ENCODE data around the gene HMX3.
A peak's percentile ranks its signal among the peaks of the same experiment; 100 is the strongest.

Gene HMX3

DNA sequence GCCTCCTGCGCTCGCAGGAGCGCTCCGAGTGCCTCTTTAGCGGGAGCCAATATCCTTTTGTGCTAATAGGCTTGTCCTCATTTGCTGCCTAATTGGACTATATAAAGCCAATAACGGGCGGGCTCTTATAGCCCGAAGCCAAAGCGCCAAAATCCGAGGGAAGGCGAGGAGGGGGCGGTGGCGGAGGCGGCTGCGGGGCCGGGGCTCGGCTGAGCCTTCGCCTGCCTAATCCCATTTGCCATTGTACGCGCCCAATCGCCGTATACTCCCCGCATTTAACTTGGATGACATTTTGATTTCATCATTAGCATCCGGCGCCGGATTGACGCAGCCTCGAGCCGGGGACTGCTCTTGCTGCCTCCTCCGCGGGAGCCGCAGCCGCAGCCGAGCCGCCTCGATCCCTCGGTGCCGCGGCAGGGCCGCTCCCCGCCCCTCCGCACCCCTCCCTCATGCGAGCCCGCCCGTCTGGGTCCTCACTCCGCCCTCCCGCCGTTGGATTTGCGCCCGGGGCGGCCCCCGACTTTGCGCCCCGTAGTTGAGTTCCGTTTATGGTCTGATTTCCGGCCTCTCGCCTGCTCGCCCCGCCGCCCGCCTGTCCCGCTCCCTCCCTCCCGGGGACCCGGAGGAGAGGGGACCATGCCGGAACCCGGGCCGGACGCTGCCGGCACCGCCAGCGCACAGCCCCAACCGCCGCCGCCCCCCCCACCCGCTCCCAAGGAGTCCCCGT is at the start of gene HMX3:
HMX3 (plus strand) TSS at position 556 of the 727 bp plus-strand sequence; CDS start at position 637, 81 bp downstream.
- peak; percentile 98 for DNase-seq

DNA sequence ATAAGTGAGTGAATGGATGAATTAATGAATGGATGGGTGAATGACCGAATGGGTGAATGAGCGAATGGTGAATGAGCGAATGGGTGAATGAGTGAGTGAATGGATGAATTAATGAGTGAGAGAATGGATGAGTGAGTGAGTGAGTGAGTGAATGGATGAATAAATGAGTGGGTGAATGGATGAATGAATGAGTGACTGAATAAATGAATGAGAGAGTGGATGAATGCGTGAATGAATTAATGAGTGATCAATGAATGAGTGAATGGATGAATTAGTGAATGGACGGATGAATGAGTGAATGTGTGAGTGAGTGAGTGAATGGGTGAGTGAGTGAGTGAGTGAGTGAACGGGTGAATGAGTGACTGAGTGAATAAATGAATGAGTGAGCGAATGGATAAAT is 49.5 kb upstream of the HMX3 start:
- DNase-seq: no peak

DNA sequence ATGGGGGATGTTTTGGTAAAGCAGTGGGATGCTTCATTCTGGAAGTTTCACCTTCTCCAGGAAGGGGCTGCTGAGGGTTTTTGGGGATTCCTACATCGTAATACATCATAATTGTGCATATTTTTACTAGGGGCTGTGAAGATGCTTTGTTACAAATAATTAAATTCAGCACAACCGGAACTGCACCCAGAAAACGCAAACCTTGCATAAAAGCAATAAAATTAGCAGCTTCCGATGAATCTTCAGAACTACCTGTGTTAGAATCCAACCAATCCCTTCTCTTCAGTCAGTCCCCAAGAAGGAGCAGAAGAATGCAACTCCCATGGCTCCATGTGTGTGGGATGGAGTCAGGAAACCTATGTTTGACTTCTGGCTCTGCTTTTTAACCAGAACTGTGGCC is 48.4 kb upstream of the HMX3 start:
- DNase-seq: no peak

DNA sequence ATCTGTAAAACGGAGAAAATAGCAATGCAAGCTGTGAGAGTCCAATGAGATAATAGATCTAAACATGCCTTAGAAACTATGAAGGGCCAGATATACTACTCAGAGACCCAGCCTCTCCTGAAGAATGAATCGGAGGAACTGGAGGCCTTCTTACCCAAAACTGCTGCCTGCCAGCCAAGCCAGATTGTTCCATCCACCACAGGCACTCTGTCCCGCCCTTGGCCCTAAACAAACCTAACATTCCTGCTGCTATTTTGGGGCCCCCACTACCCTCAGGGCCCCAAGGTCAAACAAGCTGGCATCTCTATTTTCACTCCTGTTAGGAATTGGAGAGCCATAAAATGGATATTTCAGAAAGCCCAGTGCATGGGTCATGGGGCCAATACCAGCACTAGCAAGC is 48.0 kb upstream of the HMX3 start:
- no peak for DNase-seq

DNA sequence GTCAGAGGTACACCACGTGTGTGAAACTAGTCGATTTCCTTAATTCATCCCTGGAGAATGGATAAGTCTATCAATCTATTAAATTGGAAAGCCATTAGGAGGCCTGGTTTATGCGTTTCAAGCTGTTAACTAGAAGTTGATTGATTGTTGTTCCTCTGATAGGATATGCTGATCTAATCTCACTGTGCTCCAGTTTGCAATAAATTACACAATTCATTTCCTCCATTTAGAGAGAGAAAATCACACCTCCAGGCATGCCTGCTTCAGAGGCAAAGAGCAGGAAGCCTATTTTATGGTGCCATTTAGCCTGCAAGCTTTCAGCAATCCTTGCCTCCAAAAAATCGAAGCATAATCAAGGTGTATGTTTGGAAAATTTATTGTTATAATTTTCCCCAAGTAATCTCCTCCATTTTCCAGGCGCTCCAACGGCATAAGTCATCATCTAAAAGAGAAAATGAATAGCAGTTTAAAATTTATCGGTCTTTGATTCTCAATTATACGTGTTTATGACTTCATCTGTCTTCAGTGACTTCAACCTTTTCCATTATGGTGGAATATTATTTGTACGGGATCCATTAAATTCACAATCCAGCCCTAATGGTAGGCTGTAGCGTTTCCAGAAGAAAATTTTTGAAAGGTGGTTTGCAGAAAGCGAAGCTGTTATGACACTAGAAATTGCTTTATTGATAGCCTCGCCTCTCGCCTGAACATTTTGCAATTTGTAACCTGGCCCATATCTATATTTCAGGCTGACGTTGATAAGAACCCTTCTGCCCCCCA is 42.9 kb upstream of the HMX3 start:
- DNase-seq: no peak

DNA sequence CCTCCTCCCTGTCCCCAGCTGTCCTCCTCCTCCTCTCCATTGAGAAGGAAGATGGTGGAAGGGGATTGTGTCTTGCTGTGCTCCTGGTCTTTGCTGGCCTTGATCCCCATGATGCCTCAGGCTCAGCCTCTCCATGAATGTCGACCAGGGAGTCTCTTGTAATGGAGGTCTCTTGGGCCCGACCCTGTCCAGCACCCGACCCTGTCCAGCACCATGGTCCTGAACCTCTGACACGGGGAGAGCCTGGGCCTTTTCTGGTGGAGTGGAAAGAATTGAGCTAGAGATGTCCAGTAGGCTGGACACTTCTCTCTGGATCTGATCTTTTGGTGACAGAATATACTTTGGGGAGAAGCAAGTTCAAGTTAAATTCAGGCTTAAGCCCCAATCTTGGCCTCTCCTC is 42.3 kb upstream of the HMX3 start:
- DNase-seq: no peak

DNA sequence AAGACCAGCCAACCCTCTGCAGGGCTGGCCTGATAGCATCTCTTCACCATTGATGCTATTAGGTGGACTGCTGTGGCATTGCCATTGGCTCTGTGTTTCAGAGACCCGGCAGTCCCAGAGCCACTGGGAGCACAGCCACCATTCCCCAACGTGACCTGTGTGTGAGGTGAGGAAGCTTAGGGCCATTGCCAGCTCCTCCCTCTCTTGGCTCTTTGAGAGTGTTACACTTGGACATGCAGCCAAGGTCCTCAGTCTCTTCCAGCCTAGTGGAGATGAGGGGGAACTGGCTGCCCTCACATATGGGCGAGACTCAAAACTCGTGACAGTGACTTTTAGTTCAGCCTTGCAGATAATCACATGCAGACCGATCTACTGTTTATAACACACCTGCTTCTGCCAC is 39.3 kb upstream of the HMX3 start:
- DNase-seq: no peak

DNA sequence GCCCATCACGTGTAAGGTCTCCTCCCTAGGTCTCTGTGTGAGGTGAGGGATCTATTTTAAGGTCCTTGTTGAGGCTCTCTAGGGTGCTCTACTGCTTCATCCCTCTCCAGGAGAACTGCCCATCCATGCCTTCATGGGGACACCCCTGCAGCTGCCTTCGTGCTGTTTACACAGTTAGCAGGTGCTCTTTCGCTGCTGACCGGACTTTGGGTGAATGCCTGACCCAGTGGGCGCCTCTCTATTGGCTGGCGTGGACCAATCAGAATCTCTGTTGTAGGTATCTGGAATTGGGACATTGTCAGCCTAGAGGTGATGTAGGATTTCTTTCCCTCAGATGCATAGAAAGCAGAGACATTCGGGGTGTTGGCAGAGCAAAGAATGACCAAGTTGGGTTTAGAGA is 38.7 kb upstream of the HMX3 start:
- DNase-seq: no peak

DNA sequence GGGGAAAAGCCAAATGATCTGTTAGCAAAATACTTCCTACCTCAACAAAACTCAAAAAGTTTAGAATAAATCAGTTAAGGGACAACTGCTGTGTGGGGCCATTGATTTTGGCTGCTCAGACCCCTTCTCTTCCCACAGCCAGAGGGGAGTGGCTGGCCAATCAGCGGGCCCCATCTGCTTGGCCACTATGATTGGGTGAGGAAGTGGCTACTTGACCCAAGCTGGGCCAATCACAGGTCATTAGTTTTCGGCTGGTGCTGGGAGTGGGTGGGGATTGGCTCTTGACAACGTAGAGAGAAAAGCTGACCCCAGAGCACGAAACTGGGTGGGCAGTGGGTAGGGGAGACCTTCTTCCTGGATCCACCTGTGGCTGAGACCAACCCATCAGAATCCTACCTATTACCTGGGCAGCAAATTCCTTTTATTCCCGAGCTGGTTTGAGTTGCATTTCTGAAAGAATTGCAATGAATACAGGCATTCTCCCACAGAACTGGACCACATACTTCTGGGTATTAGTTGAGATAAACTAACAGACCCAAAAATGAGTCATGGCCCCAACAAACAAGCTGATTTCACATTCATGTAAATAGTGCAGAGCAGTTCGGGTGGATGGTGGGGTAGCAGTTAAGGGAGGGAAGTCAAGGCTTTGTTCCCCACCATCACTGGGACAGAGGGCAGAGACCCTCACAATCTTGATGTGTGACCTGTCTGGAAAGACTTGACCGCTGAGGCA is 35.6 kb upstream of the HMX3 start:
- DNase-seq: no peak

DNA sequence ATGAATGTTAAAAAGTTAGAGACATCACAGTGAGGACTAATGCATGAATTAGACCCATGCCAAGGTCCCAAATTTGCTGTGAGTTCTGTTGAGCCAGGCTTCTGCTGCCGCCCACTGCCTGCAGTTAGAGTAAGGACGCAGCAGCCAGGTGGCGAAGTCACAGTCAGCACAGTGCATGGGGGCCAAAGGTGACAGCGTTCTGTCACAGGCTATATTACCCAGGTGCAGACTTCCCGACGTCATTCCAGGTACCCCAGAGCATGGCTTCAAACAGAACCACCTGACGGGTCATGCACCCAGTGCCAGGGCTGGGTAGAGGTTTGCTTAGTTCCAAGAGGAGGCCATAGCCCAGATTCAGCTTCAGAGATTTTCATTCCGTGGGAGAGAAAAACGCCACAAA is 33.9 kb upstream of the HMX3 start:
- no peak for DNase-seq

DNA sequence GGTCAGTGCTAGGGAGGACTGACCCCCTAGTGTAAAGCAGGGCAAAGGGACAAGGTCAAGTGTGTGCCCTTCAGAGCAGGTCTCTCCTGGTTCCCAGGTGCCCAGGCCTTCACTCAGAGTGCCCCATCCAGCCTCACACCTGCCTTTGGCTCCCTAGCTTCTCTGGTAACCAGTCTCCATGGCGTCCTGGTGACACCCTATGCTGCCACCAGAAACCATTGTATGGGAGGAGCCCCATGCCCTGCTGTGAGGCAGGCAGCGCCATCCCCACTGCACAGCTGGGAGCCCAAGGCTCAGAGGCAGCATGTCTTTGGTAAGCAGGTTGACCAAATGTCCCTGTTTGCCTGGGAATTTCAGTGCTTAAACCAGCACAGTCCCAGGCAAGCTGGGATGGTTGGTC is 33.1 kb upstream of the HMX3 start:
- DNase-seq: no peak

DNA sequence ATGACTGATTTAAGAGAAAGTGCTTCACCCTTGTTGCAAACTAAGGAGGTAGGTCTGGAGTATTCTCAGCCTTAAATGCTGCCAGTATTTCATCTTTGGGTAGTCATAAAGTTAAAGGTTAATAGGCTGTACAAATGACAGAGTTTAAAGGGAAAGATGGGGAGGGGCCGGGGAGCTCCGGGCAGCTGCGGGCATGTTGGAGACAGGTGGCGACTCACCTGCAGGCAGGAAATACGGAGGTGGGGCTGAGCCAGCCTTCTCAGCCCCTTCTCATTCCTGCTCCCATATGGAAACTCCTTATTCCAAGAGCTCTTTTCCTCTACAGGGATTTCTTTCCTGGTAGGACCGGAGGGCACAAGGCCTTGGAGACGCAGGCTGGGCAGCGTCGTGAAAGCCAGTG is 31.8 kb upstream of the HMX3 start:
- DNase-seq: no peak

DNA sequence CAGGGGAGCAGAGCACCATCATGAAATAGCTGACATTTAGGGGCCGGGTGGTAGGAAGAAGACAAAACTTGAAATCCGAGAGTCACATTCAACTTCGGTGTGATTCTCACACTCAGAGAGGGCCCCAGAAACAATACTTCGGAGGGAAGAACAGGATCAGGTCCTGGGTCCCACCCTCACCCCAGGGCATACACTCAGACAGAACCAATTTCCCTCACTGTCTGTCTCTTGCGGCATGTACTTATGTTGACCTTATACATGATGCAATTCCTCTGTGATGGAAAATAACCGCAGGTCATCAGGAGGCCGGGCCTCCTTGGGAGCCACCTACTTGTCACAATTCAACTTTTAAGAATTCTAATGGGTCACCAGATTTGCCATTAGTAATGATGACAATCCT is 26.3 kb upstream of the HMX3 start:
- DNase-seq: no peak

DNA sequence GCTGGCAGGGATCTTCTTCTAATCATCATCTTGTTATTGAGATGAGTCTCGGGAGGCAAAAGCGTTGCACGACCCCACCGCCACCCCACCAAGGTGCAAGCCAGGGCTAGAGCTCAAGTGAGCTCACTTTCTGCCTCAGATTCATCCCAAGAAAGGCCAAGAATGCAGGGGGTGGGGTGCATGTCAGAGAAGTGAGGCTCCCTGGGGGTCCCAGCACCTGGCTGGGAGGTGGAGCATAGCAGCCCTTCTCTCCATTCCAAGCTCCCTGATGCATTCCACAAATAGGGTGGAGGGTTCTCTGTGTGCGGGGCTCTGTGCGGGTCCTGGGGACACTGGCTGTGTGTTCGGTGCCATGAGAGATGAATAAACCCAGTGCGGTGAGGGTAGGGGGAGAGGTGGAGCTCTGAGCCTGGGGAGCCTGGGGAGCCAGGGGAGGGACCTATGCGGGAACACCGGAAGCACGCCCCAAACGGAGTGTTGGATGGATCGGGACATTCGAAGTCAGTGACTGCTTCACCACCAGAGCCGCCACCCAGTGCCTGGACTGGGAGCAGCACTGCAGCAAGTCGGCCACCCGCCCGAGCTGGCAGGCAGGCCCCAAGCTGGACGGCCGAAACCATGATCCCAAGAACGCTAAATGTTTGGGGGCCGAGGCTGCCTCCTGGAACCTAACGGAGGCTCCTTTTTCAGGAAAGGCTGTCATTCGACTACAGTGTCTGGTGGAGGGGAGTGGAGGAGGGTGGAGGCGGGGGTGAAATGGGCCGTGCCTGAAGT is 17.9 kb upstream of the HMX3 start:
- DNase-seq: no peak

DNA sequence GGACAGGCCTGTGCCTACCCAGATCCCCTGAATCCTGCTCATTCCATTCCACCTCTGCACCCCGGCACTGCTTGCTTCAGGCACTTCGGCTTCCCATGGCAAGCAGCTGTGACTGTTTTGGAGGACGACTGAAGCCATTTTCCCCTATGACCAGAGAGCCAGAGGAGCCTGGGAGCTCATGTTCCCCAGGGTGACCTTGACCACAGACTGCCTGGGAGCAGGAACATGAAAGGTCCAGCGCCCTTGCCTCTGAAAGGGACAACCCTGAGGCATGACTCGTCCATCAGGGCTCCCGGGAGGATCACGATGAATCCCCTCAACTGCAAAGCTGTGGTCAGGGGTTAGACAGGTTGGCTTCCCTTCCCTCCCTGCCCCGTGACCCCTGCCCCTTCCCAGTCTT is 16.7 kb upstream of the HMX3 start:
- no peak for DNase-seq

DNA sequence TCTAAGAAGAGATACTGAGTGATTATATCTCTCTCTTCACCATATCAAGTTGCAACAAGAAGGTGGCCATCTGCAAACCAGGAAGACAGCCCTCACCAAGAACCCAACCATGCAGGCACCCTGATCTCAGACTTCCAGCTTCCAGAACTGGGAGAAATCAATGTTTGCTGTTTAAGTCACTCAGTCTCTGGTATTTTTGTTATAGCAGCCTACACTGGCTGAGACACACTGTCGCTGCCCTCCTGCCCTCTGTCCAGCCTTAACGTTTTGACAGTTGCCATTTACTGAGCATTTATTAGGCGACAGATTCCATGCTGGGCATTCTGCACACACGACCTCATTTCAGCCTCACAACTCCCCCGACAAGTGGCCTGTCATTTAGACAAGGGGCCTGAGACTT is 9.5 kb upstream of the HMX3 start:
- DNase-seq: no peak

DNA sequence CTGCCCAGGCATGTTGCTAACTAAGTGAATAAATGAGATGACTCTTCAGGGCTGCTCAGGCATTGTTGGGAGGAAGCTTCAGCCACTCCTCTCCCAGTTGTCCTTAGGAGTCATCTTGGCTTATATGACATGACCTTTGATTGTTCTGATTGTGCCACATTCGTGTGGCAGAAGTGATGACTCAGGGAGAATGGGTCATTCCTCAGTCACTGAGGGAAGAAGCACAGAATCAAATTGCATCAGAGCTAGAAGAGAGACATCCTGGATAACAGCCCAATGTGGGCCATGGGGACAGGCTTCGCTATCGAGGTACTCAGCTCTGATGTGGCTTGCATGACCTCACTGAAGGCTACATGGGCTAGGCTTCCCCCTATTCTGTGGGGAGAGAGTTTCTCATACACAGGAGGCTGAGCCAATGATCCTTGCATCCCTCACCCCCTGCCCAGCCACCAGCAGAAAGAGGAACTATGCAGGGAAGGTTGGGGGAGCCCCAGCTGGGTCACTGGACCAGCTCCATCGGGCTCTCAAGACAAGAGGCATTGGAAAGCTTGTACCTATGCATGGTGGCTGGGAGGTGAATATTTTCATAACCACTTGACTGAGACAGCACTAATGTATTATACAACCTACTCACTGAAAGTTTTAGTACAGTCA is 6.0 kb upstream of the HMX3 start:
- no peak for DNase-seq

DNA sequence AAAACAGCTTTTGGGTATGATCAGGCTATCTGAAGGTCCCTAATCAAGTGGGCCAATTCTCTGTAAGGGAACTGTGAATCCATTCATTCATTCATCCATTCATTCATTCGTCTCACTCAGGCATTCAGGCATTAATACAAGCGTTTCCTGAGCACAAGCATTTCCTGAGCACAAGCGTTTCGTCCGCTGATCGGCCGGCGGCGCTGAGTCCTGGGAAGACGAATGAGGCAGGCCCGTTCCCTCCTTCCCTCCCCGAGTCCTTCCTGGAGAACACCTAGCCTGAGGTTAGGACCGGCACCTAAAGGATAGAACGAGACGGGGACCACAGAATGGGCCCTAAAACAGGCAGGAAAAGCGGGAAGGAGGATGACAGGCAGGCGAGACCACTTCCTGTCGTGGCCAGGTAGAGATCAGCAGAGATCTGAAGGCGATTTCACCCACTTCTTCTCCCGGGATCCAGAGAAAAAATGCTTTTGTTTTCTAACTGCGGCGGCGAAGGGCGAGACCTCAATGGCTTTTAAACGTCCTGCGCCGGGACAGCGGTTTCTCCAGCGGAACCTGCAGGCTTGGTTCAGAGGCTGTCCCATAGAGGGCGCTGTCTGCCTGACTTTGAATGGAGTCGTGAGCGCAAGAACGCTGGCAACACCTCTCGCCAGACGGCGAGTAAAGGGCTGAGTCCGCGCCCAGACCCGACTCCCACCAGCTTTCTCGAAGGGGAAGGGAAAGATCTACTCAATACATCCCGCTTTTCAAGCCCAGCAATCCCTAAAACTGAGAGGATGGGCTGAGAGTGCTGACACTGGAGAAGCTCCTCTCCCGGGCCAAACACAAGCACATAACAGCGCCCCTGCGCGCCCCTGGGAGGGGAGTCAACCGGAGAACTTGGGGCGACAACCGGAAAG is 2.9 kb upstream of the HMX3 start:
- peak; percentile 85 for DNase-seq

DNA sequence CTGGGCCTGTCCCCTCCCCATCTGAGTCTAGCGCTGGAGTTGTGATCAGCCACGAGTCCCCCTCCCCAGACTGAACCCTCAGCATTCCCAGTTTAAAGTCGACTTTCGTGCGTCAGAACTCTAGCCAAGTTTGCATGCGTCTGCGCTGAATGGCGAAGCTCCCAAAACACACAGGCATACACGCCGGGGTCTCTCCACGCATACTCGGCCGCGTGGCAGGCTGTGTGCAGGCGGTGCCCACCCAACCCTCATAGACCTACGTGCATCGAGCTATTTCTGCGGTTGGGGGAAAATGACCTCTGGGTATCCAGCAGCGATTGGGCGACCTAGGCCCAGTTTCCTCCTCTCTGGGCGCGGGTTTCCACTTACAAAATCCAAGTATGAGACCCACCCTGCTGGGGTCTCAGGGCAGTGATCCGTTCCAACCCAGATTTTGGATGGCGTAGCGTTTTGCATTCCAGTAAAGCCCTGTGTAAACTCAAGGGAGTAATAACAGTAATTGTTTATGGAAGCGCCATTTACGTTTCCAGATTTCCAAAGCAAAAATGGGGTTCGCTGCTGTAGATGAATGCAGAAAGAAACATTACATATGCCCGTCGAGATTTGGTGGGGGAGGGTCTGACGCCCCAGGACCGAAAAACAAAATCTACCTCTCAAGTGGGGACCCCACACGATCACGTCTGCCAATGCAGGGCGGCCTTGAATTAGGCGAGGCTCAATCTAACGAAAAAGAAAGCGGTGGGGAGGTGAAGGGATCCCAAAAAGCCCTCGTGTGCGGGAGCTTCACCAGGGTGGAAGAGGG is 2.0 kb upstream of the HMX3 start:
- no peak for DNase-seq

DNA sequence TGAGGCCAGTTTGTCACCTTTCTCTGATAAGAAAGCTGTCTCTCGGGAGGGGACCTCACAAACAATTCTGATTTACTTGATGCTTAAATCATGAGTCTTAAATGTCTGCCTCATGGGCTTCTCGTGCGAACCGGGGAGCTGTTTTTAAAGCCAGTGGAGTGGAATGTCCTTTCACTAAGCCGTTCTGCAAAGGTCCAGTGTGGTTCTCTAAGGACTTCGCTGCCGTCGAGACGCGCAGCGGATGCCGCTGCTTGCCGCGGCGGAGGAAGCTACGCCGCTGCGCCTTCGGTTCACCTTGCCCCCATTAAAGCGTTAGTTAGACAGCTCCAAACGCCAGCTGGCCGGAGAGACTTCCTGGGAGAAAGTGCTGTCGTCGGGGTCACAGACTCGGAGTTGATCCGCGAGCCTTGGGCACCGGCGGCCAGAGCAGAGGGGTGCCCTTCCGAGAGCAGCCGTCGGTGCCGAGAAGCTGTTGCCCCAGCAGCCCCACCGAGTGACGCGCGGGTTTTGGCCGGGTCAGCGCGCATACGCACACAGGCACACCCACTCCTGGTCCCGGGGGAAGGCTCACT is 1.3 kb upstream of the HMX3 start:
- peak; percentile 40 for DNase-seq
